GM23338 (cell line): ENCODE results near the gene NANOGP8. TPM values are rescaled to one million over a fixed set of nuclear protein-coding genes. Genes with fewer than 3 reads are reported as not detected.

Experiments
- ATAC-seq: fragments of 200-7000 bp; cut with Tn5 transposase; 3 replicates; pipeline ENCODE4 v1.9.1; 2020
- DNase-seq: peaks from one replicate; pipeline ENCODE4 v3.0.0-alpha.2; 2015; ENCODE audit warnings: low spot score
- H2AFZ ChIP-seq: fragments of 200-600 bp; sonication (generic); 2 replicates; pipeline ENCODE4 v1.8.0; 2016; ENCODE audit warnings: antibody characterized with exemption, mild to moderate bottlenecking, moderate library complexity
- H3F3A ChIP-seq: fragments of 200-600 bp; sonication (generic); replicated peaks from 2 replicates; pipeline ENCODE4 v1.8.0; 2017; ENCODE audit warnings: antibody characterized with exemption, mixed run types, low read depth
- H3K27ac ChIP-seq: fragments of 200-600 bp; sonication (generic); 2 replicates; pipeline ENCODE4 v1.6.1; 2016; ENCODE audit warnings: low read depth
- H3K27me3 ChIP-seq: fragments of 200-600 bp; sonication (generic); 2 replicates; pipeline ENCODE4 v1.8.0; 2016; ENCODE audit warnings: mild to moderate bottlenecking, mixed run types, moderate library complexity; ENCODE audit not compliant: insufficient read depth
- H3K36me3 ChIP-seq: fragments of 200-600 bp; sonication (generic); 2 replicates; pipeline ENCODE4 v1.8.0; 2016; ENCODE audit warnings: mild to moderate bottlenecking; ENCODE audit not compliant: insufficient read depth
- H3K4me1 ChIP-seq: fragments of 200-600 bp; sonication (generic); 2 replicates; pipeline ENCODE4 v1.8.0; 2016; ENCODE audit warnings: mild to moderate bottlenecking, moderate library complexity; ENCODE audit not compliant: insufficient read depth
- H3K4me2 ChIP-seq: fragments of 200-600 bp; sonication (generic); 2 replicates; pipeline ENCODE4 v1.7.1; 2017; ENCODE audit warnings: mixed run types
- H3K4me3 ChIP-seq: fragments of 200-600 bp; sonication (generic); 2 replicates; pipeline ENCODE4 v1.6.1; 2016; ENCODE audit warnings: mixed run types
- H3K79me2 ChIP-seq: fragments of 200-600 bp; sonication (generic); replicated peaks from 2 replicates; pipeline ENCODE4 v1.8.0; 2017; ENCODE audit warnings: mild to moderate bottlenecking; ENCODE audit not compliant: insufficient read depth
- H3K9me2 ChIP-seq: fragments of 200-600 bp; sonication (generic); 2 replicates; pipeline ENCODE4 v1.8.0; 2017; ENCODE audit not compliant: insufficient read depth
- H4K20me1 ChIP-seq: fragments of 200-600 bp; sonication (generic); replicated peaks from 2 replicates; pipeline ENCODE4 v1.8.0; 2017; ENCODE audit warnings: mild to moderate bottlenecking; ENCODE audit not compliant: insufficient read depth
- H3K27ac Mint-ChIP-seq: 2 replicates; pipeline ENCODE4 v1.8.0; 2020; ENCODE audit warnings: inconsistent platforms, mild to moderate bottlenecking, moderate library complexity, mixed read lengths
- H3K27me3 Mint-ChIP-seq: 3 replicates; pipeline ENCODE4 v1.8.0; 2022; ENCODE audit warnings: low read depth, mild to moderate bottlenecking, moderate library complexity, mixed read lengths, inconsistent platforms; ENCODE audit not compliant: insufficient read depth, poor library complexity
- H3K36me3 Mint-ChIP-seq: 3 replicates; pipeline ENCODE4 v1.8.0; 2021; ENCODE audit warnings: low read depth, mild to moderate bottlenecking, inconsistent platforms, moderate library complexity, mixed read lengths
- H3K4me1 Mint-ChIP-seq: 3 replicates; pipeline ENCODE4 v1.8.0; 2020; ENCODE audit warnings: mild to moderate bottlenecking, inconsistent platforms, mixed read lengths
- H3K4me3 Mint-ChIP-seq: 3 replicates; pipeline ENCODE4 v1.8.0; 2021; ENCODE audit warnings: moderate library complexity, mild to moderate bottlenecking, inconsistent platforms, mixed read lengths
- H3K9me3 Mint-ChIP-seq: 3 replicates; pipeline ENCODE4 v1.8.0; 2020; ENCODE audit warnings: moderate library complexity, mild to moderate bottlenecking, inconsistent platforms, mixed read lengths
- CREB1 ChIP-seq: fragments of 250-450 bp; sonication (Bioruptor Pico); IDR thresholded peaks from 2 replicates; pipeline ENCODE4 v1.5.0; 2020; ENCODE audit warnings: low read depth, mild to moderate bottlenecking, moderate library complexity
- ETS1 ChIP-seq: IDR thresholded peaks from 2 replicates; pipeline ENCODE4 v1.6.1; 2016; ENCODE audit warnings: antibody characterized with exemption
- EZH2 ChIP-seq: fragments of 200-600 bp; sonication (generic); IDR thresholded peaks from one replicate; pipeline ENCODE4 v1.8.0; 2017; ENCODE audit warnings: antibody characterized with exemption, mild to moderate bottlenecking, low read depth; ENCODE audit not compliant: unreplicated experiment
- EZH2phosphoT487 ChIP-seq: fragments of 200-600 bp; sonication (generic); IDR thresholded peaks from one replicate; pipeline ENCODE4 v1.8.1; 2018; ENCODE audit warnings: antibody characterized with exemption; ENCODE audit not compliant: unreplicated experiment
- REST ChIP-seq: IDR thresholded peaks from one replicate; pipeline ENCODE4 v1.6.1; 2018; ENCODE audit warnings: antibody characterized with exemption; ENCODE audit not compliant: unreplicated experiment
- polyA plus RNA-seq: library from polyadenylated mRNA; unstranded; fragments of >200 nt; fragmentation: Nextera tagmentation; extraction: Ambion mirVana; gene quantifications from 2 replicates; pipeline ENCODE4 v1.2.1, GENCODE V29; 2016
- total RNA-seq: library from RNA; depleted of rRNA; stranded (reverse); fragments of >200 nt; shearing (Covaris generic); gene quantifications from 2 replicates; pipeline ENCODE4 v1.2.3, GENCODE V29; 2014
- TF ChIP-seq, protein P1 (sequence below), 2 experiments: fragments of 200-600 bp in 1 of 2; sonication (generic) in 1 of 2; conservative IDR thresholded peaks; 2 replicates each; pipeline versions ENCODE4 v1.5.1 to v1.6.1; 2016 to 2017; ENCODE audit warnings: antibody characterized with exemption in 2 of 2, low read depth in 2 of 2, mild to moderate bottlenecking in 2 of 2, moderate library complexity in 1 of 2

The NANOGP8 gene
- total and polyA plus RNA-seq, 2 experiments from 2014 or later: 8.5 to 53.4 TPM

DNA sequence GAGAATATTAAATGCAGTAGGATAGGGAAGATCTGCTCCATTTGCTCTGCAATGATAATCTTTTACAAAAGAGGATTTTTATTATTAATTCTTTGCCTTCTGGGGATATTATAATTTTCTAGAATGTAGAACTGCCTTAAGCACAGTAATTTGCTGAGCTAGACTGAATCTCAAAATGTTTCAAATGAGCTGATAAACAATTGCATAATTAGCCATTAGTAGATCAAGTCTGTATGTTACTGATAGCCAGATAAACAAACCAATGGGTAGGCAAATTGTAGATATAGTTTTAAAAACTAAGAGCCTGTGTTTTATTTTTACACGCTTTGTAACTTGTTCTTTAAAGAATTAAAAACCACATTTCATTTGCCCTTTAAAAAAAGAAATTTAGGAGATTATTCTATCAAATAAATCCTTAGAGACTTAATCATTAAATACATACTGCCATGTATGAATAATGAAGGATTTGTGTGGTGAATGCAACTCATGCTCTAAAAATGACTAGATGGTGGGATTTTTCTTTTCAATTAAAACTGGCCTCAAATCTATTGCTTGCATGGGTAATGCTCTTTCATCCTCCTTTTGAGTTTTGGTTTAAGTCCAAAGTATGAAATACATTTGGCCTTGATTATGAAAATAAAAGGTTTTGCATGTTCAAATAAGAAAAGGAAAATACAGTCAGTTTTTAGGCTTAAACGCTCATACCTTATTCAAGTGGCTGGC, 32.6 kb upstream of the NANOGP8 start:
- H3K79me2 ChIP-seq: no peaks in the 10 kb centered on the region
- peak overlapping the region; percentile 62 for H3K4me2 ChIP-seq
- H3K27ac ChIP-seq: no peak overlapping the region
- no peaks in the 10 kb centered on the region for H4K20me1 ChIP-seq
- peaks cover 3% of the 10 kb centered on the region; the same call in 1 of the 3 replicates for H3K9me3 Mint-ChIP-seq
- TF ChIP-seq, protein P1, sequence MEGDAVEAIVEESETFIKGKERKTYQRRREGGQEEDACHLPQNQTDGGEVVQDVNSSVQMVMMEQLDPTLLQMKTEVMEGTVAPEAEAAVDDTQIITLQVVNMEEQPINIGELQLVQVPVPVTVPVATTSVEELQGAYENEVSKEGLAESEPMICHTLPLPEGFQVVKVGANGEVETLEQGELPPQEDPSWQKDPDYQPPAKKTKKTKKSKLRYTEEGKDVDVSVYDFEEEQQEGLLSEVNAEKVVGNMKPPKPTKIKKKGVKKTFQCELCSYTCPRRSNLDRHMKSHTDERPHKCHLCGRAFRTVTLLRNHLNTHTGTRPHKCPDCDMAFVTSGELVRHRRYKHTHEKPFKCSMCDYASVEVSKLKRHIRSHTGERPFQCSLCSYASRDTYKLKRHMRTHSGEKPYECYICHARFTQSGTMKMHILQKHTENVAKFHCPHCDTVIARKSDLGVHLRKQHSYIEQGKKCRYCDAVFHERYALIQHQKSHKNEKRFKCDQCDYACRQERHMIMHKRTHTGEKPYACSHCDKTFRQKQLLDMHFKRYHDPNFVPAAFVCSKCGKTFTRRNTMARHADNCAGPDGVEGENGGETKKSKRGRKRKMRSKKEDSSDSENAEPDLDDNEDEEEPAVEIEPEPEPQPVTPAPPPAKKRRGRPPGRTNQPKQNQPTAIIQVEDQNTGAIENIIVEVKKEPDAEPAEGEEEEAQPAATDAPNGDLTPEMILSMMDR (conservative IDR thresholded peaks at IDR 0.05; ENCODE audit: low read depth in 2 of 2): no peak
- TF ChIP-seq REST (no peak), EZH2phosphoT487 (no peak), CREB1 (no peak)
- no peaks in the 10 kb centered on the region for H3K36me3 Mint-ChIP-seq
- H3K4me3 Mint-ChIP-seq: no peak overlapping the region
- no peak for DNase-seq
- no peak overlapping the region for H2AFZ ChIP-seq
- H3K4me1 ChIP-seq: peaks cover 20% of the 10 kb centered on the region
- H3K9me2 ChIP-seq: no peaks in the 10 kb centered on the region
- no peaks in the 10 kb centered on the region for H3F3A ChIP-seq
- H3K27me3 ChIP-seq: no peaks in the 10 kb centered on the region
- no peaks in the 10 kb centered on the region for H3K36me3 ChIP-seq
- H3K4me1 Mint-ChIP-seq: peaks cover 23% of the 10 kb centered on the region
- peaks cover 2% of the 10 kb centered on the region for H3K27me3 Mint-ChIP-seq
- H3K4me3 ChIP-seq: peak overlapping the region; percentile 8; the same call in 1 of the 2 replicates
- ATAC-seq: no peak
- peak overlapping the region; percentile 21; the same call in 1 of the 2 replicates for H3K27ac Mint-ChIP-seq

DNA sequence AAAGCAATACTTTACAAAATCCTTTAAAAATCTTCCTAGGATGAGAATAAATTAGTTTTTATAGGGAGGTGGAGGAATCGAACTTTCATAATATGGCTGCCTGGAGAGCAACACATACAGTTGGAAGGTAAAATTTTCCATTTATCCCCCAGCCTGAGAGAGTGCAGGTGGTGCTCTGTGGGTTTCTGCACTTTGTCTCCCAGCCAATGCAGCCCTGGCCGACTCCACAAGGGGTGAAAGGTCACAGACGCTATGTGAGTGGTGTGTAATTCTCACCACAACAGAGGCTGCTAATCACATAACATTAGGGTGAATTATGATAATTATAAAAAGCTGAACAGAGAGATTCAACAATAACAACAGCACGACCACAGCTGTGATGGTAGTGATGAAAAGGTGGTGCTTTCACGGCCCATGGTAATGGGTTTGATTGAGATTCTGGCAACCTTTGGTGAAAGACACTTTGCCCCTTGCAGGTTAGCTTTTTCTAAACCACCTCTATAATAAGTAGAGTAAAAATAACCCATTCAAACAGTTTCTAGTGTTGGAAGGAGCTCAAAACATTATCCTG, 30.1 kb upstream of the NANOGP8 start:
- Histone ChIP-seq H3K9me2 (peaks cover 7% of the 10 kb centered on the region; the same call in 1 of the 2 replicates), H3F3A (no peaks in the 10 kb centered on the region), H3K79me2 (no peaks in the 10 kb centered on the region), H4K20me1 (no peaks in the 10 kb centered on the region), H3K27ac (no peak overlapping the region), H3K4me1 (peaks cover 20% of the 10 kb centered on the region), H3K36me3 (no peaks in the 10 kb centered on the region), H3K4me2 (no peak overlapping the region), H3K4me3 (no peak overlapping the region), H2AFZ (no peak overlapping the region), H3K27me3 (no peaks in the 10 kb centered on the region)
- ATAC-seq: 0 out of 3 replicates have a peak, but pooled peaks have one; percentile 29
- Mint-ChIP-seq H3K36me3 (no peaks in the 10 kb centered on the region), H3K4me3 (no peak overlapping the region), H3K9me3 (no peaks in the 10 kb centered on the region), H3K4me1 (peaks cover 23% of the 10 kb centered on the region), H3K27me3 (no peaks in the 10 kb centered on the region), H3K27ac (no peak overlapping the region)
- no peak for DNase-seq
- no peak for TF ChIP-seq ETS1
- TF ChIP-seq EZH2: no peak
- no peak for TF ChIP-seq REST
